Activated naive CD8-positive, alpha-beta T cell treated with anti-CD3 and anti-CD28 coated beads, Interleukin-2, amount 50 U/mL, for 24 hours (primary cell): ENCODE results near the gene PLPP1.

Source experiments
- ATAC-seq: fragments of 150-1000 bp; cut with Tn5 transposase; one replicate; pipeline ENCODE4 v1.10.0; 2021
- DNase-seq: peaks from one replicate; pipeline ENCODE4 v3.0.0; 2021
- H3K27ac Mint-ChIP-seq: one replicate; pipeline ENCODE4 v1.8.0; 2021; ENCODE audit warnings: mild to moderate bottlenecking, mixed read lengths
- H3K27me3 Mint-ChIP-seq: one replicate; pipeline ENCODE4 v1.8.0; 2021; ENCODE audit warnings: mixed read lengths
- H3K36me3 Mint-ChIP-seq: one replicate; pipeline ENCODE4 v1.8.0; 2021; ENCODE audit warnings: low read depth, mixed read lengths
- H3K4me1 Mint-ChIP-seq: one replicate; pipeline ENCODE4 v1.8.0; 2021; ENCODE audit warnings: mixed read lengths
- H3K4me3 Mint-ChIP-seq: one replicate; pipeline ENCODE4 v1.8.0; 2021; ENCODE audit warnings: mild to moderate bottlenecking, moderate library complexity, mixed read lengths
- H3K9me3 Mint-ChIP-seq: one replicate; pipeline ENCODE4 v1.8.0; 2021; ENCODE audit warnings: mixed read lengths

The PLPP1 gene

GRCh38 chr5:55407984-55408383, 126.8 kb downstream of the PLPP1 start:
- DNase-seq: no peak
- Mint-ChIP-seq H3K27ac (no peak overlapping the region), H3K4me3 (no peak overlapping the region), H3K9me3 (no peaks in the 10 kb centered on the region), H3K4me1 (peaks cover 13% of the 10 kb centered on the region), H3K27me3 (no peaks in the 10 kb centered on the region), H3K36me3 (peaks cover 40% of the 10 kb centered on the region)
- ATAC-seq: no peak

GRCh38 chr5:55407059-55407684, 127.6 kb downstream of the PLPP1 start:
- ATAC-seq (no peak), DNase-seq (no peak)
- no peaks in the 10 kb centered on the region for H3K27me3 Mint-ChIP-seq
- H3K4me1 Mint-ChIP-seq: peaks cover 13% of the 10 kb centered on the region
- no peaks in the 10 kb centered on the region for H3K9me3 Mint-ChIP-seq
- H3K36me3 Mint-ChIP-seq: peaks cover 37% of the 10 kb centered on the region
- H3K4me3 Mint-ChIP-seq: no peak overlapping the region
- no peak overlapping the region for H3K27ac Mint-ChIP-seq

GRCh38 chr5:55406292-55406691, 128.5 kb downstream of the PLPP1 start:
- Mint-ChIP-seq H3K27ac (no peak overlapping the region), H3K36me3 (peaks cover 37% of the 10 kb centered on the region), H3K9me3 (no peaks in the 10 kb centered on the region)

GRCh38 chr5:55402199-55402598, 132.6 kb downstream of the PLPP1 start:
- Mint-ChIP-seq H3K36me3 (peaks cover 40% of the 10 kb centered on the region), H3K27me3 (no peaks in the 10 kb centered on the region), H3K4me3 (no peak overlapping the region), H3K9me3 (no peaks in the 10 kb centered on the region), H3K27ac (no peak overlapping the region), H3K4me1 (no peaks in the 10 kb centered on the region)
- no peak for ATAC-seq
- DNase-seq: no peak

More at GRCh38 chr5:55406292-55406691, 128.5 kb downstream of the PLPP1 start:
- no peak overlapping the region for H3K4me3 Mint-ChIP-seq
- peaks cover 6% of the 10 kb centered on the region for H3K4me1 Mint-ChIP-seq
- ATAC-seq (no peak), DNase-seq (no peak)
- H3K27me3 Mint-ChIP-seq: no peaks in the 10 kb centered on the region

GRCh38 chr5:55393501-55394175, 141.1 kb downstream of the PLPP1 start:
- Mint-ChIP-seq H3K27me3 (no peaks in the 10 kb centered on the region), H3K36me3 (peaks cover 65% of the 10 kb centered on the region), H3K27ac (no peak overlapping the region), H3K4me1 (no peaks in the 10 kb centered on the region), H3K9me3 (peaks cover 3% of the 10 kb centered on the region), H3K4me3 (no peak overlapping the region)
- no peak for ATAC-seq
- no peak for DNase-seq

- H3K27me3 Mint-ChIP-seq: no peaks in the 10 kb centered on the region
- DNase-seq (no peak), ATAC-seq (no peak)
- no peak overlapping the region for H3K4me3 Mint-ChIP-seq
- H3K36me3 Mint-ChIP-seq: peaks cover 66% of the 10 kb centered on the region
- peaks cover 3% of the 10 kb centered on the region for H3K9me3 Mint-ChIP-seq
- no peak overlapping the region for H3K27ac Mint-ChIP-seq
- no peaks in the 10 kb centered on the region for H3K4me1 Mint-ChIP-seq
Measured at GRCh38 chr5:55392669-55393068, 142.1 kb downstream of the PLPP1 start.

GRCh38 chr5:55391707-55392106, 143.1 kb downstream of the PLPP1 start:
- no peak overlapping the region for H3K4me3 Mint-ChIP-seq
- no peaks in the 10 kb centered on the region for H3K27me3 Mint-ChIP-seq
- DNase-seq (no peak), ATAC-seq (no peak)
- peaks cover 3% of the 10 kb centered on the region for H3K9me3 Mint-ChIP-seq
- H3K4me1 Mint-ChIP-seq: no peaks in the 10 kb centered on the region
- H3K27ac Mint-ChIP-seq: peak overlapping the region; percentile 47
- peaks cover 68% of the 10 kb centered on the region for H3K36me3 Mint-ChIP-seq

- no peak overlapping the region for H3K27ac Mint-ChIP-seq
- H3K4me3 Mint-ChIP-seq: no peak overlapping the region
- DNase-seq (no peak), ATAC-seq (no peak)
- H3K4me1 Mint-ChIP-seq: peaks cover 17% of the 10 kb centered on the region
- H3K36me3 Mint-ChIP-seq: peaks cover 79% of the 10 kb centered on the region
- H3K27me3 Mint-ChIP-seq: no peaks in the 10 kb centered on the region
- peaks cover 15% of the 10 kb centered on the region for H3K9me3 Mint-ChIP-seq
Measured at GRCh38 chr5:55387865-55388264, 146.9 kb downstream of the PLPP1 start.

GRCh38 chr5:55386356-55386755, 148.4 kb downstream of the PLPP1 start:
- Mint-ChIP-seq H3K27ac (no peak overlapping the region), H3K27me3 (no peaks in the 10 kb centered on the region), H3K9me3 (peaks cover 15% of the 10 kb centered on the region), H3K36me3 (peaks cover 75% of the 10 kb centered on the region), H3K4me1 (peaks cover 17% of the 10 kb centered on the region), H3K4me3 (no peak overlapping the region)
- ATAC-seq (no peak), DNase-seq (no peak)

GRCh38 chr5:55385846-55386245, 148.9 kb downstream of the PLPP1 start:
- H3K36me3 Mint-ChIP-seq: peaks cover 75% of the 10 kb centered on the region
- peaks cover 13% of the 10 kb centered on the region for H3K9me3 Mint-ChIP-seq
- H3K4me1 Mint-ChIP-seq: peaks cover 17% of the 10 kb centered on the region
- H3K27me3 Mint-ChIP-seq: no peaks in the 10 kb centered on the region
- no peak overlapping the region for H3K4me3 Mint-ChIP-seq
- no peak for ATAC-seq
- no peak overlapping the region for H3K27ac Mint-ChIP-seq
- DNase-seq: no peak

- H3K4me3 Mint-ChIP-seq: no peak overlapping the region
- H3K36me3 Mint-ChIP-seq: peaks cover 75% of the 10 kb centered on the region
- H3K9me3 Mint-ChIP-seq: peaks cover 13% of the 10 kb centered on the region
- ATAC-seq: no peak
- H3K27ac Mint-ChIP-seq: peak overlapping the region; percentile 33
- no peak for DNase-seq
- H3K27me3 Mint-ChIP-seq: no peaks in the 10 kb centered on the region
- H3K4me1 Mint-ChIP-seq: peaks cover 18% of the 10 kb centered on the region
Measured at GRCh38 chr5:55385227-55385626, 149.5 kb downstream of the PLPP1 start.

GRCh38 chr5:55384072-55384471, 150.7 kb downstream of the PLPP1 start:
- no peak overlapping the region for H3K27ac Mint-ChIP-seq
- H3K4me1 Mint-ChIP-seq: peaks cover 22% of the 10 kb centered on the region
- DNase-seq (no peak), ATAC-seq (no peak)
- H3K27me3 Mint-ChIP-seq: no peaks in the 10 kb centered on the region
- H3K9me3 Mint-ChIP-seq: peaks cover 13% of the 10 kb centered on the region
- peaks cover 77% of the 10 kb centered on the region for H3K36me3 Mint-ChIP-seq
- no peak overlapping the region for H3K4me3 Mint-ChIP-seq

- H3K36me3 Mint-ChIP-seq: peaks cover 75% of the 10 kb centered on the region
- DNase-seq (no peak), ATAC-seq (no peak)
- H3K27ac Mint-ChIP-seq: no peak overlapping the region
- H3K4me3 Mint-ChIP-seq: no peak overlapping the region
- peaks cover 13% of the 10 kb centered on the region for H3K9me3 Mint-ChIP-seq
- no peaks in the 10 kb centered on the region for H3K27me3 Mint-ChIP-seq
- H3K4me1 Mint-ChIP-seq: peaks cover 22% of the 10 kb centered on the region
Measured at GRCh38 chr5:55383254-55383653, 151.5 kb downstream of the PLPP1 start.

GRCh38 chr5:55377810-55378209, 157.0 kb downstream of the PLPP1 start:
- H3K27me3 Mint-ChIP-seq: no peaks in the 10 kb centered on the region
- H3K4me3 Mint-ChIP-seq: no peak overlapping the region
- DNase-seq (no peak), ATAC-seq (no peak)
- H3K27ac Mint-ChIP-seq: peak overlapping the region; percentile 17
- peaks cover 10% of the 10 kb centered on the region for H3K4me1 Mint-ChIP-seq
- H3K36me3 Mint-ChIP-seq: peaks cover 73% of the 10 kb centered on the region
- peaks cover 4% of the 10 kb centered on the region for H3K9me3 Mint-ChIP-seq
